IPS DF 4.7 (cell line): ENCODE measurements around the gene FLII.
"Not testable (repeated sequence)": the region's sequence is repeated elsewhere in the genome, so short reads cannot be mapped to it uniquely, and the experiment has no call there.

ENCODE experiments used
- DNase-seq: peaks from one replicate; pipeline ENCODE4 v3.0.0-alpha.2; 2013; ENCODE audit warnings: low spot score; ENCODE audit errors: extremely low read depth

FLII gene

DNA sequence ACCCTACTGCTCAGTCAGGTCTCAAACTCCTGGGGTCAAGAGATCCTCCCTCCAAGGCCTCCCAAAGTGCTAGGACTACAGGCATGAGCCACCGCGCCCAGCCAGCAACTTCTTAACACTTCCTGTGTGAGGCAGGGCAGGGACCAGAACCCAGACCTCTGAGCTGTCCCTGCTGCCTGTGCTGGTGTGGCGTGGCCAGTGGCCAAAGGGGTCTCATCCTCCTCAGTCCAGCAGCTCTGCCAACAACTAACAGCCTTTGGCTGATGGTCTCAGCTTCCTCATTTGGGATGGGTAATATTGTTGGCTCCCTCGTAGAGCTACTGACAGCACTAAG is 34.5 kb downstream of the FLII start:
- no peak for DNase-seq

DNA sequence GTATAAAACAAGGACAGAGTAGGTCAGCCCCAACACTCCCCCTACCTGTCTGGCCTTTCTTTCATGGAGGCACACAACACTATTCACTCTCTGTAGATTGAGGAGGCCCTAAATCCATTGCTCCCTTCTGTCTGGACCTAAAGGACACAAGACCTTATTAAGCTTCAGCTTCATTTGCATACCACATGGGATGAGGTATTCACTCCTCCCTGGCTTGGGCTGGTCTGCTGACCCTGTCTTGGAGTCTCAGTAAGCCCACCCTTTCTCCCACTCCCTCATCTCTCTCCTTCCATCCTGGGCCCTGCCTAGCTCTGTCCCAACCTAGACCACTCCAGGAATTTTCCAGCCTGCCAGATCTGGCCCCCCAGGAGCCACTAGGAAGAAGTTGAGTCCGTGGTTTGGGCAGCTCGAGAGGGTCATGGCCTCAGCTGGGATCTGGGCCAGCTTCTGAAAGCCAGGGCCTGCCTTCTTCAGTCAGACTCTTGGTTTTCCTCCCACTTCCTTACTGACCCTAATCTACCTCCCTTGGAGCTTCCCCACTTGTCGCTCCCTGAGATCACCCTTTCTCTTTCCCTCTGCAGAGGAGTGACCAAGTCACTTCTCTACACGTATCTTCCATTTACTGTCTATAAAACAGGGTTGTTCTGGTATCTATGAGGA is 39.7 kb downstream of the FLII start:
- no peak for DNase-seq

DNA sequence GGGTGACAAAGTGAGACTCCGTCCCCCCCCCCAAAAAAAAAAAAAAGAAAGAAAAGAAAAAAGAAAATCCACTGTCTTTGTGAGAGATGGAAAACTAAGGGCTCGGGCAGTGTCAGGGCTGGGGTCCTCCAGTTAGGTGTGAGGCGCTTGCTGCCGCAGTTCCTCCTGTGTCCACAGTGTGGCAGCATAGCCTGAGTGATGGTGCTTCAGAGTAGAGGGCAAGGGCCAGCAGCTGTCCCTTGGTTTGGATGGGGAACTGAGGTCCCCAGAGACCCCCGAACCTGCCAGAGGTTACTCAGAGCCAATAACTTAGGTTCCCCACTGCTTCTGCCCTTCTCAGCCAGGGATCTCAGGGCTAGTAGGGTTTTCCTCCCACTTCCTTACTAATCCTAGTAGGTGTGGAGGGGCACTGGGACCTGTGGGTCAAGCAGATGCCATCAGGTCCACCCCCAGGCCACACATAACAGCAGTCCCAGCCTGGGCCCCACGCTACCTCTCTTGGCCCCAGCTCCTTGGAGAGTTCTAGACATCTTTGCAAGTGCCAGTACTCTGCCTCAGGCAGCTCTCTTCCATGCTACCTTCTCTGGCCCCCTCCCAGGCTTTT is 41.0 kb downstream of the FLII start:
- DNase-seq: peak; percentile 49

DNA sequence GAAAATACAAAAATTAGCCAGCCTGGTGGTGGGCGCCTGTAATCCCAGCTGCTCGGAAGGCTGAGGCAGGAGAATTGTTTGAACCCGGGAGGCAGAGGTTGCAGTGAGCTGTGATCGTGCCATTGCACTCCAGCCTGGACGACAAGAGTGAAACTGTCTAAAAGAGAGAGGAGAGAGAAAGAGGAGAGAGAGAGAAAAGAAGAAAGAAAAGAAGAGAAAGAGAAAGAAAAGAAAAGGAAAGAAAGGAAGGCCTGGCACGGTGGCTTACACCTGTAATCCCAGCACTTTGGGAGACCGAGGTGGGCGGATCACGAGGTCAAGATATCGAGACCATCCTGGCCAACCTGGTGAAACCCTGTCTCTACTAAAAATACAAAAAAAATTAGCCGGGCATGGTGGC is 41.6 kb downstream of the FLII start:
- DNase-seq: not testable (repeated sequence)

- no peak for DNase-seq
Observed at GRCh38 chr17:18213666-18214270, 44.8 kb downstream of the FLII start.

GRCh38 chr17:18208092-18208491 is 50.4 kb downstream of the FLII start:
- DNase-seq: no peak

- DNase-seq: no peak
Observed at GRCh38 chr17:18206962-18207361, 51.6 kb downstream of the FLII start.

DNA sequence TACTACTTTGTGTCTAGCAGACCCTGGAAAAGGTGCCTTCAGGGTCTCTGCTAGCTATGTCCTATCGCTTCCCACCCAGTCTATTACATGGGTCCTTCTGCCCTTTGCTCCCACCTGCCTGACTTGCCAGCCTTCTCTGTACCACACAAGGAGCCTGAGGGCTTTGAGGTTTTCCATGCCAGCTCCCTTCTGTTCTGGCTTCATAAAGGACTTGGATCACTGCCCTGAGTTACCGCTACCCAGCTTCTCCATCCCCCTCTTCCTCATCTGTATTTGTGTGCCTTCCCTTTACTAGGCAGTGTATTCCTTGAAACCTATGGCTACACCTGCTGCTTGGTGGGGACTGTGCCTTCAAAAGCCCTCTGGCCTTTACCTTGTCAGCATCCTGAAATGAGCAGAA is 52.7 kb downstream of the FLII start:
- no peak for DNase-seq

DNA sequence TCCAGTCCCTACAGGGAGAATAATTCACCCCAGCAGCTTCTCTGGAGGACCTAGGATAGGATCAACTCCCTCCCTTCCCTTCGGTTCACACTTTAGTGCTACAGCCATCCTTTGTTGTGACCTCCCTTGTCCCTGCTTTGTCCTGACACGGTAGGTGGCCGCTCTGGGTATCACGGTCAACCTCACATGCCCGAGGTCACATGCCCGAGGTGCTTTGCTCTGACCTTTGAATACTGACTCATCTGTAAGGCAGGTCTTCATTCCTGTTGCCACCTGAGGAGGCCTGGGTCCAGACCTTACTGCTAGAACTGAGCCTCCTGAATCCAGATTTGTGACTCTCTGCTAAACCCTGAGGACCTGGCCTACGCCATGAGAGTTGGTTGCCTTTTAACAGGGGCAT is 55.2 kb downstream of the FLII start:
- no peak for DNase-seq

DNA sequence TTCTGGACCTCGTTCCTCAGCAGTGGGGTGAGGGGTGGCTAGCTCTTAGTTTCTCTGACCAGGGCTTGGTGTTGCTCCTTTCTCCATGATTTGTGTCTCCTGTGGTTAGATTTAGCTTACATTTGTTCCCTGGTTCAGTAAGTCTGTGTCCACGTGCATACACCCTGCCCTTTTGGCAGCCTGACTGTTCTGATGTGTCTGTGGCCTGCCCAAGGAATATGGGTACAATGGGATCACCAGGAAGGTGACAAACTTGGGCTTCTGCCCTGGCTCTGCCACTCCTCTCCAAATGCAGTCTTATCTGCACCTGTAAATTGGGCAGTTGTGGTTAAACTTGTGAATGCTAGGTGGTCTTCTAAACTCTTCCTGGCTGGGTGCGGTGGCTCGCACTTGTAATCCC is 57.4 kb downstream of the FLII start:
- no peak for DNase-seq

DNA sequence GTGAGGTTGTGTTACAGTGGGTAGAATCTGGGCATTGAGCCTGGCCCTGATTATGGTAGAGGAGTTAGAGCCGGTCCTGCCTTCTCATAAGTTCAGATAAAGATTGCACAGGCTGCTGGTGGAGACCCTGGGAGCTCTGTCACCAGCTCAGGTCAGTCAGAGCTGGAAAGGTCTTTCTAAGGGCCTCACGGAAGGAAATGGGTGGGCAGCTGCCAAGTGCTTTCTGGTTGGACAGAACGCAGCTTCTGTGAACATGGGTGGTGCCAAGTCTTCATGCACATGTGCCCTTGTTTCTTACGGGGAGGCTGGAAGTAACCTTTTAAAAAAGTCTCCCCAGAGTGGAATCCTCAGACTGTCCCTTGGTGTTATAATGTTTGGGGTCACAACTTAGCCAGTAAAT is 60.0 kb downstream of the FLII start:
- no peak for DNase-seq

GRCh38 chr17:18197535-18198194 is 60.9 kb downstream of the FLII start:
- no peak for DNase-seq

DNA sequence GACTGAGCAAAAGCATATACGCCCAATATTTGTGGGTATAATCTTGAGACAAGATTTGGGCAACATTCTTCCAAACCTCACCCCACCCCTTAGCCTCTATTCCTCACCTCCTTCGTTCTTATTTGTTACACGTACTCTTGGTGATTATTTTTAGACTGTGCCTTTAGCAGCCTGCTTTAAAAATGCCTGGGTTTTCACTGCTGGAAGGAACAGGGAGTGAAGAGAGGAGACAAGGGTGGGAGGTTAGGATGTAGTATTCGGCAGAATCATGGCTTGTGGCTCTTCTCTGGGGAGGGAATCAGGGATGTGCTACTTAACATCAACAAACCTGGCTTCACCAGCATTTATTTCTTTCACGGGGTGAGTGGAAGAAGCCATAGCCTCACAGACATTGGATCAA is 63.3 kb downstream of the FLII start:
- DNase-seq: no peak
